Measurements from ENCODE around the gene NOP10.
"Not testable (repeated sequence)": the region's sequence is repeated elsewhere in the genome, so short reads cannot be mapped to it uniquely, and the experiment has no call there.

The NOP10 gene

GRCh38 chr15:34342737-34343575 is at the start of gene NOP10, which contains the start of gene NUTM1:
NOP10 (minus strand) TSS chr15:34343136; CDS start chr15:34343073, 63 bp downstream.
NUTM1 (plus strand) TSS chr15:34343315; CDS start chr15:34343697, 382 bp downstream.
- peak; percentile 93 for TF ChIP-seq CTCF (IDR thresholded peaks at IDR 0.05; ENCODE audit: insufficient read depth, missing control alignments)
- DNase-seq (ENCODE audit: insufficient read length, low spot score) (no peak), FAIRE-seq (no peak)

DNA sequence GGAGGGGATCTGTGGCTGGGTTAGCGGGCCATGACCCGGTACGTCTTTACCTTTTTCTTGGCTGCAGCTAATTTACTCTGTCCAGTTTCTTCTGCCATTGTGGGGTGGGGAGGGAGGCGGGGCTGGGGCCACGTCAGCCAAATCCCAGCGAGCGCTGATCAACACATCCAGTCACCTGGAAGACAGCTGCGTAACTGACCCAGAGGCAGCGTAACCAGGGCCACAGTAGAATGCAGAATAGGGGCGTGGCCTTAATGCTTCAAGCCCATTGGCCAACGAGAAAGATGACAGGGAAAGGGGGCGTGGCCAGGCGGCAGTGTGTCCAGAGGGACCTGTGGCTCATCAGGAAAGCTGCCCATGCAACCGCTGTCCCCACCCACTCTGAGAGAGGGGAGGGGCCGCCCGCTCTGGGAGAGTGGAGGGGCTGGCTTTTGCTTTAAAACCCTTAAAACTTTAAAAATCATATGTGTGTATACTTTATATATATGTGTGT is 46.7 kb upstream of the NOP10 start:
- not testable (repeated sequence) for DNase-seq (ENCODE audit: insufficient read length, low spot score); FAIRE-seq

DNA sequence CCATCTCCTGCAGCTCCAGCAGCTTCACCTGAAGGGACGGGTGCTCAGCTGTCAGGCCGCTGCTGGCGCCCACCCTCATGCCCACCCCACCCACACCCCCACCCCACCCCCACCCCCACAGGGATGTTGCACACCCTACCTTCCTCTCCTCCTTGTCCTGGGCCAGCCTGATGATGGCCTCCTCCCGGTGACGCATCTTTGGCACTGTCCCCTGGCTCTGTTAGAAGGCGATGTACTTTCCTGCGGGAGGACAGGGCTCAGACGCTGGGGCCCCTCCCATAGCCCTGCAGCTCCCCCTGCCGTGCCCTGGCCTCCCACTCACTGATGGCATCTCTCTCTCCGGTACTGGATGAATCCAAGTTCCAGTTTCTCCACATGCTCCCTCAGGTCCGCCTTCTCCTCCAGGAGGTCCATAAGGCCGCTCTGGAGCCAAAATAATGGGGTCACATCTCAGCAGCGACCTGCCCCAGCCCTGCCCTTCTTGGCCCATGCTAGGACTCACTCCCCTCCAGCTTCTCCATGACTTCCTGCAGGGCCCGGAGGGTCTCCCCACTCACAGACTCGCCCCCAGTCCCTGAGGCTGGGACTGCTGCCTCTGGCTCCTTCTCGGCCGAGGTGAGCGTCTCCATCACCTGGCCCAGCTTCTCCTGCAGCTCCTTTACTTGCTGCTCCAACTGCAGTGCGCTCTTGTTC is 39.0 kb upstream of the NOP10 start:
- FAIRE-seq; DNase-seq (ENCODE audit: insufficient read length, low spot score): not testable (repeated sequence)

DNA sequence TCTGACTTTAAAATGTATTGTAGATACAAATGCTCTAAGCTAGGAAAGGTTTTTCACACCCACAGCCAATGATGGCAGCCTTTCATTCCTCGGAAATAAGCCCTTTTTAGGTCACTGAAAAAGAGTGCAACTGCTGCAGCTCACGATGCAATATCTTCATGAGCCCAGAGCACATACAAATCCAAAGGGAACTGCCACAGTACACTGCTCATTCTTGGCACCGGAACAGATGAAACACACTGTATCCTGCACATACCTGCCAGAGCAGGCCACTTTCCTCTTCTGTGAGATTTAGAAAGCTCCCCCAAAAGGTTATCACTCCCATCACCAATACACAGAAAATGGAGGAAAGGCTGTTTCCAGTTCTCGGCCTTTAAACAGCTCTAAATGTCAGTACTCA is 37.6 kb upstream of the NOP10 start:
- not testable (repeated sequence) for DNase-seq (ENCODE audit: insufficient read length, low spot score); FAIRE-seq

- TF ChIP-seq CTCF (IDR thresholded peaks at IDR 0.05; ENCODE audit: insufficient read depth, missing control alignments), result no peak
- FAIRE-seq, result no peak
Measured at GRCh38 chr15:34376856-34377255, 33.9 kb upstream of the NOP10 start.

DNA sequence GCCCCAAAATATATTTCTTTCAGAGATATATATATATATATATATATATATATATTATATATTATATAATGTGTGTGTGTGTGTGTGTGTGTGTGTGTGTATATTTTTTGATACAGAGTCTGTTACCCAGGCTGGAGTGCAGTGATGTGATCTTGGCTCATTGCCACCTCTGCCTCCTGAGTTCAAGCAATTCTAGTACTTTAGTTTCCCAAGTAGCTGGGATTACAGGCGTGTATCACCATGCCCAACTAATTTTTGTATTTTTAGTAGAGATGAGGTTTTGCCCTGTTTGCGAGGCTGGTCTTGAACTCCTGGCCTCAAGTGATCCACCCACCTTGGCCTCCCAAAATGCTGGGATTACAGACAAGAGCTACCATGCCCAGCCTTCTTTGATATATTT is 32.6 kb upstream of the NOP10 start:
- FAIRE-seq, result not testable (repeated sequence)

More at GRCh38 chr15:34376856-34377255, 33.9 kb upstream of the NOP10 start:
- no peak for DNase-seq (ENCODE audit: insufficient read length, low spot score)

DNA sequence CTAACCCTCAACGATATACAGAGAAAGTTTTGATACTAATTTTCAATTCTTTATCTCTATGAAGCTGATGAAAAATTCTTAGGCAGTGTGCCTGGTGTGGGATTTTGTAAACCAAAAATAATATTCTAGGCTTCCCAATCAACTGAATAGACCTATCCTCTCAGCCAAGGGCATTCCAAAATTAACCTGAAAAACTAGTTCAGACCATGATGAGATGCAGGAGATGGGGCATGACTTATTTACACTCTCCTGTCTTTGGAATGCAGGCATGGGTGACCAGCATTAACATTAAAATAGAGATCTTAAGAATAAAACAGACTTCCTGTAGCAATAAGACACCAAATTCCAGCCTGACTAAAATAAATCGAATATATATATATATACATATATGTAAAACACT is 31.9 kb upstream of the NOP10 start:
- no peak for DNase-seq (ENCODE audit: insufficient read length, low spot score)
- no peak for TF ChIP-seq CTCF (IDR thresholded peaks at IDR 0.05; ENCODE audit: insufficient read depth, missing control alignments)
- FAIRE-seq, result no peak

More for the DNA sequence above, 32.6 kb upstream of the NOP10 start:
- DNase-seq (ENCODE audit: insufficient read length, low spot score), result not testable (repeated sequence)

DNA sequence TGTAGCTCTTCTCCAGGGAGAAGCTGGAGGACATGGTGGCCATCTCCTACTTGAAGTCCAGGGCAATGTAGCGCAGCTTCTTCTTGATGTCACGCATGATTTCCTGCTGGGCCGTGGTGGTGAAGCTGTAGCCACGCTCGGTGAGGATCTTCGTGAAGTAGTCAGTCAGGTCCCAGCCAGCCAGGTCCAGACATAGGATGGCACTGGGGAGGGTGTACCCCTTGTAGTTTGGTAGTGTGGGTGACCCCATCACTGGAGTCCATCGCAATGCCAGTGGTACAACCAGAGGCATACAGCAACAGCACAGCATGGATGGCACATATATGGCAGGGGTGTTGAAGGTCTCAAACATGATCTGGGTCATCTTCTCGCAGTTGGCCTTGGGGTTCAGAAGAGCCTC is 31.0 kb upstream of the NOP10 start:
- DNase-seq (ENCODE audit: insufficient read length, low spot score) (no peak), FAIRE-seq (no peak)
- TF ChIP-seq CTCF (IDR thresholded peaks at IDR 0.05; ENCODE audit: insufficient read depth, missing control alignments), result no peak

DNA sequence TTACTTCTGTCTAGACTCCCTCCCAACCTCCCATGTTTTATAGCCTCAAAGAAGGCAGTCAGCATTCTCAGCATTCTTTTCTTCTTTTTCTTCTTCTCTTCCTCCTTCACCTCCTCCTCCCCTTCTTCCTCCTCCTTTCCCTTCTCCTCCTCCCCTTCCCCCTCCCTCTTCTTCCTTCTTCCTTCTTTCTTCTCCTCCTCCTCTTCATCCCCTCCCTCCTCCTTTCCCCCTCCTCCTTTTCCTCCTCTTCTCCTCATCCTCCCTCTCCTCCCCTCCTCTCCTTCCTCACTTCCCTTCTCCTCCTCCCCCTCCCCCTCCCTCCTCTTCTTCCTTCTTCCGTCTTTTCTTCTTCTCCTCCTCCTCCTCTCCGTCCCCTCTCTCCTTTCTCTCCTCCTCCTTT is 27.7 kb upstream of the NOP10 start:
- FAIRE-seq, result no peak
- DNase-seq (ENCODE audit: insufficient read length, low spot score), result no peak
- no peak for TF ChIP-seq CTCF (IDR thresholded peaks at IDR 0.05; ENCODE audit: insufficient read depth, missing control alignments)
